ENCODE measurements around the gene PRKAG2.

DNA sequence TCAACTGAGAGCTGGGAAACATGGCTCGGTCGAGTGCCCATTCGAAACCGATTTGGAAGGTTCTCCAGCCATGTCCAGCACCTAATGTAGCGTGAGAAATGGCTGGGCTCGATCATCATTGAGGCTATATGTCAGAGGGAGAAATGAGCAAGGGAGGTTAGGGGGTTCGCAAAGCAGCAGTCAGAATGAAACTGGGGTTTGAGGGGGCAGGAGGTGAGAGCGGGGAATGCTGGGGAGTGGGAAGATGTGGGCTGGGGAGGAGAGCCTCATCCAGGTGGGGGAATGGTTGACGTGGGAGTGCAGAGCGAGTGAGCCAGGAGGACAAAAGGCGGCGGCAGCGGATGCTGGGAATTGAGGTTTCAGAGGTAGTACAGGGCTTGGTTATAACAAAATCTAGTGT is 44.5 kb upstream of the PRKAG2 start:
- TF ChIP-seq, protein P1, sequence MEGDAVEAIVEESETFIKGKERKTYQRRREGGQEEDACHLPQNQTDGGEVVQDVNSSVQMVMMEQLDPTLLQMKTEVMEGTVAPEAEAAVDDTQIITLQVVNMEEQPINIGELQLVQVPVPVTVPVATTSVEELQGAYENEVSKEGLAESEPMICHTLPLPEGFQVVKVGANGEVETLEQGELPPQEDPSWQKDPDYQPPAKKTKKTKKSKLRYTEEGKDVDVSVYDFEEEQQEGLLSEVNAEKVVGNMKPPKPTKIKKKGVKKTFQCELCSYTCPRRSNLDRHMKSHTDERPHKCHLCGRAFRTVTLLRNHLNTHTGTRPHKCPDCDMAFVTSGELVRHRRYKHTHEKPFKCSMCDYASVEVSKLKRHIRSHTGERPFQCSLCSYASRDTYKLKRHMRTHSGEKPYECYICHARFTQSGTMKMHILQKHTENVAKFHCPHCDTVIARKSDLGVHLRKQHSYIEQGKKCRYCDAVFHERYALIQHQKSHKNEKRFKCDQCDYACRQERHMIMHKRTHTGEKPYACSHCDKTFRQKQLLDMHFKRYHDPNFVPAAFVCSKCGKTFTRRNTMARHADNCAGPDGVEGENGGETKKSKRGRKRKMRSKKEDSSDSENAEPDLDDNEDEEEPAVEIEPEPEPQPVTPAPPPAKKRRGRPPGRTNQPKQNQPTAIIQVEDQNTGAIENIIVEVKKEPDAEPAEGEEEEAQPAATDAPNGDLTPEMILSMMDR (conservative IDR thresholded peaks at IDR 0.05 in 1 of 2, IDR thresholded peaks at IDR 0.05 in 1 of 2; ENCODE audit: extremely low read depth in 1 of 2, insufficient read depth in 1 of 2, low read depth in 1 of 2, low read length in 2 of 2): no peak
- TF ChIP-seq EZH2 (IDR thresholded peaks at IDR 0.05; ENCODE audit: borderline replicate concordance, low read length): no peak

Measured in mammary epithelial cell (primary cell).